Measurements from ENCODE around the gene UPF1.

Gene UPF1

DNA sequence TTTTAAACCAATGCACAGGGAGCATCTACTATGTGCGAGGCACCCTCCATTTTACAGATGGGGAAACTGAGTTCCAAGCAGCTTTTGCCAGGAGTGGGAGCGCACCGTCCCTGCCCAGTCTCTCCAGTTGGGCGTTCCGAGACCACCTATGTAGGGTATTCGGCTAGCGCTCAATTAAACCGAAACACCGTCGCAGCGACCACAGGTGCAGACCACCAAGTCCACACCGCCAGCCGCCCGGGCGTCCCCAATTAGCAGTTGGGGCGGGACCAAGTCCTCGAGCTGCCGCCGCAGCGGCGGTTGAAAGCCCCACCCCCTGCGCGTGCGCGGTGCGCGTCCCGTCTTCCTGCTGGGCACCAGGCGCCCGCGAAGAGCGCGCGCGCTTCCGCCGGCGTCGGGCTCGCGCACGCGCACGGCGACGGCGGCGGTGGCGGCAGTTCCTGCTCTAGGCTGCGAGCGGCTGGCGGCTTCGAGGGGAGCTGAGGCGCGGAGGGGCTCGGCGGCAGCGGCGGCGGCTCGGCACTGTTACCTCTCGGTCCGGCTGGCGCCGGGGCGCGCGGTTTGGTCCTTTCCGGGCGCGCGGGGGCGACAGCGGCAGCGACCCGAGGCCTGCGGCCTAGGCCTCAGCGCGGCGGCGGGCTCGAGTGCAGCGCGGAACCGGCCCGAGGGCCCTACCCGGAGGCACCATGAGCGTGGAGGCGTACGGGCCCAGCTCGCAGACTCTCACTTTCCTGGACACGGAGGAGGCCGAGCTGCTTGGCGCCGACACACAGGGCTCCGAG, at the start of gene UPF1:
TSS of gene UPF1 (plus strand) at position 436 of the 782 bp plus-strand sequence. CDS start at position 687, 251 bp downstream.
- peak; percentile 90 for DNase-seq (ENCODE audit: low read depth)

DNA sequence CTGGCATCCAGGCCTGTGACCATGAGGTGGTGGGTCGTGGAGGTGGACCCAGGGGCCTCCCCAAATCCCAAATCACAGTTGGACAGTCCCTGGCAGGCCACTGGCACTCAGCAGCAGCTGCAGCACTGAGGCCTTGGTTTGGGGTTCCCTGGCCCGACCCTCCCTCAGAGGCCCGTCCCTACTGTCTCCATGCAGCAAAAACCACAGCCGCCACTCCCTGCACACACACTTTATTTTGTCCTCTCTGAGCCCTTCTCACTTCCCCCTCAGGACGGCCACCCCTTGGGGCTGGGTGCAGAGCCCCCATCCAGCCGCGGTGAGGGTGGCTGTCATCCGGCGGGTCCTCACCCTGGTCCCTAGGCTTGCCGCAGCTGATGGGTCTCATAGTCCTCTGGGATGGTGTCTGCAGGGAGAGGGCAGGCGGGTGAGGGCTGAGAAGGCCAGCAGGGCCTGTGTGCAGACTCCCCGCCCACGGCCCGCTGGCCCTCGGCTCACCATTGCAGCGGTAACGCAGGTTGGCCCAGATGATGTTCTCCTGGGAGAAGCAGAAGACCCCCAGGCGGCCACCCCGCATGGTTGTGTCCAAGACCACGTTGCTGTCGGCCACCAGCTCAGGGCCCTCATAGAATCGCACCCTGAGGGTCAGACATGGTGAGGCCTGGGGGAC, 49.1 kb upstream of the UPF1 start:
- DNase-seq (ENCODE audit: low read depth) = no peak

DNA sequence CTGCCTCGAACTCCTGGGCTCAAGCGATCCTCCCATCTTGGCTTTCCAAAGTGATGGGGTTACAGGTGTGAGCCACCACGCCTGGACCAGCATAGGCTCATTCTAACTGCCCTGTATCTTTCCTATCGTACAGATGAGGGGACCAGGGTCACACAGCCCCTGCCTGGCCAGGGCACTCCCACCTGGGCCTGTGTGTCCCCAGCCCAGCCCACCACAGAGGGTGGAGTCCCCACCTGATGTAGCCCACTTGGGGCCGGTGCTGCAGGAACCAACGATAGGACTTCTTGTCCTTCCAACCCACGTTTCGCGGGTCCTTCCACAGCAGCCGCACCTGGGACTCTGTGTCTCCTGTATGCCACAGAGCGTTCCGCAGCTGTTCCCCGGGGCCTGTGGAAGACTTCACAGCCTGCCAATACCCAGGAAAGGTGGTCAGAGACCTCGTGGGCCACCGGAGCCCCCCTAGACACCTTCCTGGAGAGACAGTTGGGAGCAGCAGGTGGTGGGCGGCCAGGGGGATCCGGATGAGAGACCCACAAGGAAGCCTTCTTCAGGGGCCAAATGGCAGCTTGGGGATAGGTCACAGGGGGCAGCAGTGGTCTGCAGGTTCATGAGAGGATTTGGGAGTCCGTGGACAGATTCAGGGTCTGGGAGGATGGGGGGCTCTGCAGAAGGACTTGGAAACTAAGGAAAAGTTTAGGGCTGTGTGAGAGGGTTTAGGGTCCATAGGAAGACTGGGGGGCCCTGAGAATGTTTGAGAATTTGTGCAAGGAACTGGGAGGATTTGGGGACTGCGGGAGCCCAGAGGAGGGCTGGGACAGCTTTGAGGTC, 47.6 kb upstream of the UPF1 start:
- no peak for DNase-seq (ENCODE audit: low read depth)

DNA sequence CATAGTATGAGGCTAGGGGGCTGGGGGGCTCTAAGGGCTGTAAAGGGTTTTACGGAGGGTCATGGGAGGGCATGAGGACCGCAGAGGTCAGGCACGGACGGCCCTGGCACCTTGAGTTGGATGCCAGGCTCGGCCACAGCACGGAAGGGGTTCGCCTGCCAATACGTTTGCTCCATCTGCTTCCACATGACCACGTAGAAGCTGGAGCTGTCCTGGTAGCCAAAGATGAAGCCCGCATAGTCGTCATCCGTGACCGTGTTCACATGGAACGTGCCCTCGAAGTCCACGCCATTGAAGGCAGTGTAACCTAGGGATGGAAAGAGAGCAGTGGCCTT, 47.0 kb upstream of the UPF1 start:
- DNase-seq (ENCODE audit: low read depth) = no peak

DNA sequence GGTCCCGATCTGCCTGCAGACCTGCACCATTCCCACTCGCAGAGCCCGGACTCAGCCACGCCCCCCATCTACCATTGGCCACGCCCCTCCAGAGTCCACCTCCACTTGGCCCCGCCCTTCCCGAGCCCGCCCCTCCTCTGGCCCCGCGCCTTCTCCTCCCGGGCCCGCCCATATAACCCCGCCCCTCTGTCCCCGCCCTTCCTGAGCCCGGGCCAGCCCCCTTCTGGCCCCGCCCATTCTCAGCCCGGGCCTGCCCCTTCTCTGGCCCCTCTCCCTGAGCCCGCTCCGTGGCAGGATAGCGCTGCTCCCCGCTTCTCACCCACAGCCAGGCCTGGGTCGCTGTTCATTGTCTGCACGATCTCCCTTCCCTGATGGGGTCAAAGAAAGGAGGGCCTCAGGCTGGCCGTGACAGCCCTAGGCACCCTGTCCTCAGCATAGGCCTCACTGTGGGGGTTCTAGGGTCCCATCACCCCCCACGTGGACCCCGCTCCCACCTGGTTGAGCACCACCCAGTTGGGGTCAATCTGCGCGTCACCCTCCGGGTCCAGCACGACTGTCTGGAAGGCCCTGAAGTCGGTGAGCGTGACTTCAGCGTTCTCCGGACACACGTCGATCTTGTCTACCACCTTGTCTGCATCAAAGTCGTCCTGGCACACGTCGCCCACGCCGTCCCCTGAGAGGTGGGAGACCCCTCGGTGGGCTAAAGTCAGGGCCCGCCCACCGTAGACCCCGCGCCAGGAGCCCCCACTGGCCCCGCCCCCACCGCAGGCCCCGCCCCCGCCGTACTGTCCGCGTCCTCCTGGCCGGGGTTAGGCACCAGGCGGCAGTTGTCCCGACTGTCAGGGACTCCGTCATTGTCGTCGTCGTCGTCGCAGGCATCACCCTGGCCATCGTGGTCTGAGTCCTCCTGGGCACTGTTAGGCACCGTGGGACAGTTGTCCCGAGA, 46.3 kb upstream of the UPF1 start:
- peak; percentile 42 for DNase-seq (ENCODE audit: low read depth)

DNA sequence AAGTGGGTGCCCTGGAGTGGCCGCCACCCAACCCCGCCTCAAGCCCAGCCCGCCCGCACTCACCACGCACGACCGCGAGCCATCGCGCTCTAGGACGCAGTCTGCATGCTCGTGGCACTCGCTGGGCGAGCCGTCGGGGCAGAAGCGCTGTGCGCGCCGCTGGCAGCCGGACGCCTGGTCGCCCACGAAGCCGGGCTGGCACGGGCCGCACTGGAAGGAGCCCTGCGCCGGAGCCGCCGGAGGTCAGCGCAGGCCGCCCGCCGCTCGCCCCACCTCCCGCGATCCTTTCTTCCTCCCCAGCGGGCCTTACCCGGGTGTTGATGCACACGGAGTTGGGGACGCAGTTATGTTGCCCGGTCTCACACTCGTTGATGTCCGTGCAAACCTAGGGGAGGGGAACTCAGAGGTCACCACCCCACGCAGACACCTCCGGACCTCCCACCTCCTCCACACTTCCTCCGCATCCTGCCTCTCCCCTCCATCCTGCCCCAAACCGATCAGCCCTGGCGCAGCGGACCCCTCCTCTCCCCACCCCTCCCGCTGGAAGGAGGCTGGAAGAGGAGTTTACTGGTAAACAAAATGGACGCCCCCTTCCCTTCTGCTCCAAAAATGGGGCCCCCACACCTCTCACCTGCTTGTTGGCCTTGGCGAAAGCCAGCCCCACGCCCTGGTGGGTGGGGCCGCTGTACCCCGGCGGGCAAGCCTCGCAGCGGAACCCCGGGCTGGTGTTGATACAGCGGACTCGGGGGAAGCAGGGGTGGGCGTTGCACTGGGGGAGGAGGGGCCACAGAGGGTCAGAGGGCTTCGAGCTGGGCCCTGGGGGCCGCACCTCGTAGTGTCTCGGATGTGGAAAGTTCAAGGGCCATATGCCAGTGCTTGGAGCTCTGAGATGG, 43.0 kb upstream of the UPF1 start:
- no peak for DNase-seq (ENCODE audit: low read depth)

DNA sequence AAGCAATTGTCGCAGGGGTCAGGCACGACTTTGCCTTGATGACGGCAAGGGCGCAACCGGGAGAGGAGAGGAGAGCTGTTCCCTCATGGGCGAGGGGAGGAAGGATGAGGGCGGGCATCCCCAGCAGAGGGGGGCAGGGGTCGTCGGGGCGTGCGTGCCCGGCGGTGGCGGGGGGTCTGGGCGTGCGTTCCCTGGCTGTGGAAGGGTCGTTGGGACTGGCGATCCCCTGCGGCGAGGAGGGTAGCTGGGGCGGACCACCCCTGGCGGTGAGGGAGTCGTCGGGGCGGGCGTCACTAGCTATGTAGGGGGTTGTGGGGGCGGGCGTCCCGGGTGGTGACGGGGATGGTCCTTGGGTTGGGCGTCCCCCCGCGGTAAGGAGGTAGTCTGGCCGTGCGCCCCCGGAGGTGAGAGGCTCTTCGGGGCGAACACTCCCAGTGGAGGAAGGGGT, 42.3 kb upstream of the UPF1 start:
- no peak for DNase-seq (ENCODE audit: low read depth)

DNA sequence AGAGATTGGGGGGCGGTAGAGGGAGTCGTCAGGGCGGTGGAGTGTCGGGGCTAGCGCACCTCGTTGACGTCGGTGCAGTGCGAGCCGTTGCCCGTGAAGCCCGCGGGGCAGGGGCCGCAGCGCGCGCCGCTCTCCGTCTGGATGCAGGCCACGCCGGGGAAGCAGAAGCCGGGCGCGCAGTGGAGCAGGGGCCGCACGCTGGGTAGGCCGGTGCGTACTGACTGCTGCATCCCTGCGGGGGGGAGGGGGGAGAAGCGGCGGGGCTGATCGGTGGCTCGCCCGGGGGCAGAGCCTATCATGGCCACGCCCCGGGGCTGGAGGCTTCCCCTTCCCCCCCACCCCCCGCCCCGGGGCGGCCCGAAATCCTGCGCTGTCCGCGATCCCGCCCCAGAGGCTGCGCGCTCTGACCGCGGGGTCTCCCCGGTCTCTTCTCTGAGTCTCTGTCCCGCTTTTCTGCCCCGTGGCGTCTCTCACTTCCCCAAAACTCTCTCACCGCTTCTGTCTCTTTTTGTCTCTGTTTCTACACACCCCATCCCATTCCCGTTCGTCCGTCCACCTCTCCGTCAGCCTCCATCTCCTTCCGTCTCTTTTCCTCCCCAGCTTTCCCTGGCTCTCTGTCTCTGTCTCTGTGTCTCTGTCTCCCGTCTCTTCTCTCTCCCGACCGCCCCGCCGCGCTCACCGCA, 41.7 kb upstream of the UPF1 start:
- DNase-seq (ENCODE audit: low read depth) = no peak

DNA sequence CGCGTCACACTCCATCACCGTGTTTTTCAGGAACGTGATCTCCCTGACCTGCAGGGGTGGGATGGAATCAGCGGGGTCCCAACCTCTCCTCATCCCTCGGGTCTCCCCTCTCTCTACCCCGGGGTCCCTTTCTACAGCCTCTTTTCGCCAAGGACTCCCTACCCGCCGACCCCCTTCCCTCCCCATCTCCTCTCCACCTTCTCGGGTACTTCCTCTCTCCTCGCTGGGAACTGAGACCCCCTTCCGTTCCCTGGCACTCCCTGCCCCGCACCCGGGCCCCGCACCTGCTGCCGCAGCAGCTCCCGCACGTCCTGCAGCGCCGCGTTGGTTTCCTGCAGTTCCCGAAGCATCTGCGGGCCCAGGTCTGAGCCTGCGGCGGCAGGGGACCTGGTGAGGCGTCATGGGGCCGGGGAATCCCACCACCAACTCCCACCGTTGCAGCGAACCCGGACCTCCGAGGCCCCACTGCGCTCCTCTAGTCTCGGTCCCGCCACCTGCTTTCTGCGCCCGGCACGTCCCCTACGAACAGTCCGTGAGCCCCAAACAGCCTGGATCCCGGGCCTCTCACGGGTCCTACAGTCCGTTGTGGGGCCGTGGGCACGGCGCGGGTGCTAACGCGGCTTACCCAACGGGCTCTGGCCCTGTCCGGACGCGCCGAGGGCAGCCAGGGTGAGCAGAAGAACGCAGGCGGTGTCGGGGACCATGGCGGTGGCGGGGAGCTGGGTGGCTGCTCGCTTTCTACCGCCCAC, 41.0 kb upstream of the UPF1 start, which contains the start of gene COMP:
TSS of gene COMP (minus strand) at position 740 of the 749 bp plus-strand sequence. CDS start at position 704, 36 bp downstream.
- DNase-seq (ENCODE audit: low read depth) = no peak

DNA sequence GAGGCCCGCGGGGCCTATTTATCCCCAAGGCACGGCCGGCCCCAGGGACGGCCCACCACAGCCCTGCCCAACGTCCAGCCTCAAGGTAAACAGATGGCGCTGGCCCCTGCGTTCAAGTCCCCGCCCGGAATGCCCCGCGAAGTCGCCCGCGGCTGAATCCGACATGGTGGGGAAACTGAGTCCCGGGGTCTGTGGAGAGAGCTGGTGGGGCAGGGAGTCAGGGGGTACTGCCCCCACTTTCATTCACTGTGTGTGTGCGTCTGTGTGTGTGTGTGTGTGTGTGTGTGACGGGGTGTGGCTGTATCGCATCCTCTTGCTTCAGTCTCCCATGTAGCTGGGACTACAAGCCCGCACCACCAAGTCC, 40.5 kb upstream of the UPF1 start:
- DNase-seq (ENCODE audit: low read depth) = no peak

DNA sequence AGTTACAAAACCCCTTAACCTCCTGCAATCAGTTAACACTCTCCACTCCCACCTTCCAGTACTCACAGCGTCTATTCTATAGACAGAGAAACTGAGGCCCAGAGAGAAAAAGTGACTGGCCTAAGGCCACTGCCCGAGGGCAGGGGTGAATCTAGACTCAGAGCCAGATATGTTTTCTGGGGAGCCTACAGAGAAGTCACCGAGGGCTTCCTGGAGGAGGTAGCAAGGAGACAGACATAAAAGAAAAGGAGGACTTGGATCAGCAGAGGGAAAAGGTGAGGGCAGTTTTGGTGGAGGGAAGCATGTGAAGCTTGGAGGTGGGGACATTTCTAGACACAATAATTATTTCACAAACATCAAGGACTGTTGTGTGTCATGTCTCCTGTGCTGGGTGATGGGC, 39.1 kb upstream of the UPF1 start:
- no peak for DNase-seq (ENCODE audit: low read depth)

DNA sequence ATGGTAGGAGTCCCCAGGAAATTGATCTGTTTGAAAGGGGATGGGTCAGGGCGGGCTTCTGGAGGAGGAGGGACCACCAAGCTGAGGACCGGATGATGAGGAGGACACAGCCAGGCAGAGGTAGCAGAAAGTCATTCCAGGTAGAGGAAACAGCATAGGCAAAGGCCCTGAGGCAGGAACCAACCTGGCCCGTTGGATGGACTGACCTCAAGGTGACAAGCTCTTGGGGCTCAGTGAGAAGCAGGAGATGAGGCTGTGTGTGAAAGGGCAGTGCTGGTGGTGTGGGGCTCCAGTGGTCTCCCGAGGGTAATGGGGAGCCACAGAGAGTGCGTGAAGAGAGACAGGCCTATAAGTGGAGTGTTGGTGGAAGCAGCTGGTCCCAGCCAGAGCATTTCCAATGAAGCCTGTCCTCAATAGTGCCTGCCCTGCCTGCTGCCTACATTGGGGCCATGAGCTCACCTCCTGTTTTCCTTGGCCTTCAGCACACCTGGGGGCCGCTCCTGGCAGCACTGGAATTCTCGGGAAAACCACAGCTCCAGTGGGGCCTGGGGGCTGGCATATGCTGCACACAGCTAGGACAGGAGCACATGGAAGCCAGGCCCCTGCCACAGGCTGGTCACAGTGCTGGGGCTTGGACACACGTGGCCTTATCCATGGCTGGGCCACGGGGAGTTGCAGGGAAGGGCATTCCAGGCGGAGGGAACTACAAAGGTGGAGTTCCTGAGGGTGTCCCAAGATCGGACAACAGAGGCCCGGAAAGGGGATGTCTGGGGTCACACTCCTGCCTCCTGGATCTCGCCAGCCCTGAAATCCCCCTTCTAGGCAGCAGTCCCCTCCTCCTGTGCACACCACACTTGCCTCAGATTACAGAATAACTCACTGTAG, 38.4 kb upstream of the UPF1 start:
- no peak for DNase-seq (ENCODE audit: low read depth)

DNA sequence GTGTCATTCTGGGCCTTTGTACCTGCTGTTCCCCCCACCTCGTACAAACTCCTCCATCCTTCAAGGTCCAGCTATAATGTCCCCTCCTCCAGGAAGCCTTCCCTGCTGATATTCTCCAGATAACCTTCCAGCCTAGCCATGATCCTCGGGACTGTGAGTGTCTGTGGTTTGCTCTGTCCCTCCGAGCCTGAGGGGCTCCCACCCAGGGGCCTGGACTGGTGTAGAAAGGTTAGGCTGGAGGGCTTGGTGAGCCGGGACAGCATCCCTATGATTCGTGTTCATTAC, 37.8 kb upstream of the UPF1 start:
- no peak for DNase-seq (ENCODE audit: low read depth)

DNA sequence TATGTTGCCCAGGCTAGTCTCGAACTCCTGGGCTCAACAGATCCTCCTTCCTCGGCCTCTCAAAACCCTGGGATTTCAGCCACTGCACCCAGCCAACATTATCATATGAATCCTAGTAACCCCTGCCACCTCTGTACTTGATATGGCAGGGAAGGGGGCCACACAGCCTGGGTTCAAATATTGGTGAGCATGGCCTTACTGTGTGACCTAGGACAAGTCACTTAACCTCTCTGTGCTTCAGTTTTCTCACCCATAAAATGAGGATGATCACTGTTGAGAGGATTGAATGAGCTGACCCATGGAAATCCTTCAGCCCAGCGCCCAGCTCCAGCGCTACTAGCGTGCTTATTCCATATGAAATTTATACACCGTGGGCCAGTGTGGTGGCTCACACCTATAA, 37.1 kb upstream of the UPF1 start:
- no peak for DNase-seq (ENCODE audit: low read depth)

DNA sequence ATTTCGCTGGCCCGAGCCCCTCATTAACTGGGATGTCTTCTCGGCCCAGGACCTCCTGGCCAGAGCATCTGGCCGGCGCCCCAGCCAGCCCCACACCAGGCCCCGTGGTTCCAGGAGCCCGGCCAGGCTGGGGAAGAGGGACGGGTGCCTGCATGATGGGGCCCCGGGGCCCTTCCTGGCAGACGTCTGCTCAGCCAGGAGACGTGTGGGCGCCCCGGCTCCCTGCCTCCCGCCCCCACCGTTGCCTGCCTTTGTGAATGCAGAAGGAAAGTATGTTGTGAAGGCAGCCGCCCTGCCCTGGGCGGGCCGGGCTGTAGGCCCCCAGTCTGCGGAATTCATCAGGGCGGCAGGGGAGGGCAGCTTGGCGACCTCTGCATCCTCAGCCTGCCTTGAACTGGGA, 36.2 kb upstream of the UPF1 start:
- no peak for DNase-seq (ENCODE audit: low read depth)

DNA sequence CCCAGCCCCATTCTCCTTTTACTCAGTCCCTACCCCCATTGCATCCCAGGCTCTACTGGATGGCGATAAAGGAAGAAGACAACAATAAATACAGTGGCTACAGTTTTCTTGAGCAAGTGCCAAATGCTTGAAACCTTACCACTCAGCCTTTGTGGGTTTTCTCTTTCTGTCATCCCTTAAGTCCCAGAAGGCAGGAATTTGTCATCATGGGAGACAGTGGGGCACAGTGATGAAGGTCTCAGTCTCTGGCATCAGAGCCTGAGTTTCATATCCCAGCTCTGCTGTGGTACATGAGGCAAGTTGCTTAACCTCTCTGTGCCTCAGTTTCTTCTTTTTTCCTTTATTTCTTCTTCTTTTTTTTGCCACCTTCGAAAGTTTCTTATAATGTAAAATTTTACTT, 35.5 kb upstream of the UPF1 start:
- DNase-seq (ENCODE audit: low read depth) = no peak

DNA sequence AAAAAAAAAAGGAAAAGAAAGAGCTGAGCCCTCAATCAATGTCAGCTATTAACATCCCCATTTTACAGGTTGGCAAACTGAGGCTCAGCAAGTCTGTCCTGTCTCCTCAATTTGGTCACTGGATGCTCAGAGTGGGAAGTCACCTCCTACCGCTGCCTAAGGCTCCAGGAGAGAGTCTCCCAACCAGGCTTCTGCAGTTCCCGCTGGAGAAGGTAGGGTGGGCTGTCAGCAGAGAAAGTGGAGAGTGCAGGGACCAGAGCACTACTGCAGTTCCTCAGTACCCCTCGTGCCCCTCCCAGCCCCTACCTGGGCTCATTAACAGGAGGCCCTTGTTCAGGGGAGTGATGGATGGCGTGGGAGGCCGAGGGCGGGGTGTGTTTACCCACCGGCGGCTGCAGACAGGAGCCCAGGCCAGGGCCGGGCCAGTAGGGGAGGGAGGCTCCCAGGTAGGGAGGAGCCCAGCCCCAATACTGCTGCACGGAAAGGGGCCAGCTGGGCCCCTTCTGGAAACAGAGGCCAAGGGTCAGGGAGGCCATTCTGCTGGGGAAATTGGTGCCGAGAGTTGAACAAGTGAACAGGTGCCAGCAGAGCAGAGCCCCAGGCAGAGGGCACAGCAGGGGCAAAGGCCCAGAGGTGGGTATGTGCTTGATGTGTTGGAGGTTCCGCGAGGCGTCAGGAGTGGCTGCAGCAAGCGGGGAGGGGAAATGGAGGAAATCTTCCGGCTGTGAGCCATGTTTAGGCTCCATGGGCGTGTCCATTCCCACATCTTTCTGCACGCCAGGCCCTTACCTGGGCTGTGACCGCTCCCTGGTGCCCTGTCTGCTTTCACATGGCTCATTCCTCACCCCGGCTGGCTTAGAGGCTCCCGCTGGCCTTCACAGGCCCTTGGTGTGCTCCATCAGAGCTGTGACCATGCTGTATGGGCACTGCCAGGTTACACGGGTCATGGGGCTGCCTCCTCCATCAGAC, 33.1 kb upstream of the UPF1 start:
- no peak for DNase-seq (ENCODE audit: low read depth)
